Caco-2 (cell line): ENCODE results near the gene GLP2R. TPM values are rescaled to one million over a fixed set of nuclear protein-coding genes. Genes with fewer than 3 reads are reported as not detected.

Experiments used
- BruUV-seq: library from RNA; stranded (reverse); fragments of 400-500 nt; replicated peaks from 2 replicates; lab custom pipeline; 2021; lab: Mats Ljungman, UMichigan
- CTCF ChIA-PET: fragments of 300-600 bp; sonication (Branson Sonifier 250); formaldehyde crosslinking; loops from one replicate; lab custom pipeline; 2022; ENCODE audit warnings: antibody characterized with exemption; lab: Charles Lee
- POLR2A ChIA-PET: fragments of 300-600 bp; sonication (Branson Sonifier 250); formaldehyde crosslinking; loops from one replicate; lab custom pipeline; 2022; ENCODE audit warnings: antibody characterized with exemption; lab: Charles Lee
- DNase-seq, 2 experiments: peaks; one replicate each; pipeline versions ENCODE4 v3.0.0 to v3.0.0-alpha.2; 2020 to 2022
- H3K27me3 ChIP-seq: replicated peaks from 2 replicates; pipeline ENCODE4 v1.6.0; 2011; ENCODE audit warnings: low read length; ENCODE audit not compliant: control insufficient read depth, insufficient read depth
- H3K36me3 ChIP-seq: 2 replicates; pipeline ENCODE4 v1.5.1; 2011; ENCODE audit warnings: low read length; ENCODE audit not compliant: control insufficient read depth, insufficient read depth
- H3K4me1 ChIP-seq: fragments of 250-450 bp; sonication (Bioruptor Pico); 2 replicates; pipeline ENCODE4 v1.5.1; 2020; ENCODE audit warnings: mild to moderate bottlenecking
- H3K4me3 ChIP-seq: 2 replicates; pipeline ENCODE4 v1.5.1; 2011; ENCODE audit warnings: low read depth, mild to moderate bottlenecking, control low read depth, low read length
- H3K9me3 ChIP-seq: fragments of 250-450 bp; sonication (Bioruptor Pico); 2 replicates; pipeline ENCODE4 v1.5.1; 2020; ENCODE audit warnings: mild to moderate bottlenecking, moderate library complexity
- H3K27ac Mint-ChIP-seq: one replicate; pipeline ENCODE4 v1.8.0; 2022; ENCODE audit warnings: mixed read lengths; ENCODE audit not compliant: unreplicated experiment
- H3K27me3 Mint-ChIP-seq: one replicate; pipeline ENCODE4 v1.8.0; 2022; ENCODE audit warnings: mixed read lengths; ENCODE audit not compliant: insufficient read depth, unreplicated experiment
- H3K36me3 Mint-ChIP-seq: one replicate; pipeline ENCODE4 v1.8.0; 2022; ENCODE audit warnings: mild to moderate bottlenecking, mixed read lengths; ENCODE audit not compliant: insufficient read depth, unreplicated experiment
- H3K4me1 Mint-ChIP-seq: one replicate; pipeline ENCODE4 v1.8.0; 2022; ENCODE audit warnings: low read depth, mixed read lengths; ENCODE audit not compliant: unreplicated experiment
- H3K4me3 Mint-ChIP-seq: one replicate; pipeline ENCODE4 v1.8.0; 2022; ENCODE audit warnings: mild to moderate bottlenecking, moderate library complexity, mixed read lengths; ENCODE audit not compliant: unreplicated experiment
- H3K9me3 Mint-ChIP-seq: one replicate; pipeline ENCODE4 v1.8.0; 2022; ENCODE audit warnings: mixed read lengths; ENCODE audit not compliant: unreplicated experiment
- CTCF ChIP-seq, 2 experiments: fragments of 200-600 bp in 1 of 2; IDR thresholded peaks; 1 replicate in 1 of 2; 2 replicates in 1 of 2; pipeline versions ENCODE4 v1.5.1 to v1.8.0; 2011 to 2022; ENCODE audit warnings: antibody characterized with exemption in 1 of 2, control low read depth in 1 of 2, inconsistent platforms in 1 of 2, low read depth in 1 of 2, low read length in 1 of 2, mild to moderate bottlenecking in 1 of 2, moderate library complexity in 1 of 2; ENCODE audit not compliant: insufficient read depth in 1 of 2, severe bottlenecking in 1 of 2, unreplicated experiment in 1 of 2
- intact Hi-C: fragments of 100-400 bp; cut with micrococcal nuclease; formaldehyde crosslinking; loops from one replicate; pipeline ENCODE4 v1.10.0; 2022; ENCODE audit not compliant: unreplicated experiment
- total RNA-seq: library from RNA; stranded (reverse); gene quantifications from 2 replicates; pipeline ENCODE4 v1.2.3, GENCODE V29; 2022

The GLP2R gene
- total RNA-seq, 1 experiment from 2014 or later = not detected

- Mint-ChIP-seq H3K4me1 (peaks cover 6% of the 10 kb centered on the region), H3K27me3 (peaks cover 5% of the 10 kb centered on the region), H3K9me3 (no peaks in the 10 kb centered on the region), H3K4me3 (no peak overlapping the region), H3K27ac (no peak overlapping the region), H3K36me3 (no peaks in the 10 kb centered on the region)
- H3K9me3 ChIP-seq = no peaks in the 10 kb centered on the region
- 0 out of 2 replicates have a peak, but pooled peaks cover 4% of the 10 kb centered on the region for H3K4me1 ChIP-seq
- no peak for DNase-seq
- TF ChIP-seq CTCF (IDR thresholded peaks at IDR 0.05; ENCODE audit: insufficient read depth in 1 of 2, low read depth in 1 of 2, low read length in 1 of 2, severe bottlenecking in 1 of 2, unreplicated experiment in 1 of 2) = no peak
- H3K27me3 ChIP-seq = no peaks in the 10 kb centered on the region
- POLR2A ChIA-PET = no interaction called here
- CTCF ChIA-PET = no interaction called here
- intact Hi-C loops = no loop called here
- no TSS peak for BruUV-seq
- no peaks in the 10 kb centered on the region for H3K36me3 ChIP-seq
- no peak overlapping the region for H3K4me3 ChIP-seq
These were observed 11.3 kb upstream of the GLP2R start for GRCh38 chr17:9814337-9814945.

GRCh38 chr17:9816472-9816871, 9.3 kb upstream of the GLP2R start:
- Mint-ChIP-seq H3K4me1 (peaks cover 6% of the 10 kb centered on the region), H3K4me3 (no peak overlapping the region), H3K27me3 (peaks cover 5% of the 10 kb centered on the region), H3K9me3 (no peaks in the 10 kb centered on the region), H3K27ac (no peak overlapping the region), H3K36me3 (no peaks in the 10 kb centered on the region)
- Histone ChIP-seq H3K9me3 (no peaks in the 10 kb centered on the region), H3K4me1 (0 out of 2 replicates have a peak, but pooled peaks cover under 1% of the 10 kb centered on the region), H3K36me3 (no peaks in the 10 kb centered on the region), H3K4me3 (no peak overlapping the region), H3K27me3 (no peaks in the 10 kb centered on the region)
- POLR2A ChIA-PET = no interaction called here
- no TSS peak for BruUV-seq
- CTCF ChIA-PET = no interaction called here
- no peak for DNase-seq
- no peak for TF ChIP-seq CTCF (IDR thresholded peaks at IDR 0.05; ENCODE audit: insufficient read depth in 1 of 2, low read depth in 1 of 2, low read length in 1 of 2, severe bottlenecking in 1 of 2, unreplicated experiment in 1 of 2)
- intact Hi-C loops = no loop called here

GRCh38 chr17:9817086-9817485, 8.6 kb upstream of the GLP2R start:
- CTCF ChIA-PET = interaction anchor here (0.6 kb wide), 1 partner anchor 957 kb away, joined by 3 read pairs; no protein-coding TSS in a partner anchor
- peak in 1 of 2 experiments; percentile 22 for DNase-seq

More at GRCh38 chr17:9817086-9817485, 8.6 kb upstream of the GLP2R start:
- H3K4me1 Mint-ChIP-seq = peaks cover 6% of the 10 kb centered on the region
- intact Hi-C loops = no loop called here
- TF ChIP-seq CTCF (IDR thresholded peaks at IDR 0.05; ENCODE audit: insufficient read depth in 1 of 2, low read depth in 1 of 2, low read length in 1 of 2, severe bottlenecking in 1 of 2, unreplicated experiment in 1 of 2) = no peak
- no peak overlapping the region for H3K27ac Mint-ChIP-seq
- Histone ChIP-seq H3K4me3 (no peak overlapping the region), H3K9me3 (no peaks in the 10 kb centered on the region), H3K36me3 (no peaks in the 10 kb centered on the region), H3K4me1 (no peaks in the 10 kb centered on the region), H3K27me3 (no peaks in the 10 kb centered on the region)
- BruUV-seq = no TSS peak
- peaks cover 5% of the 10 kb centered on the region for H3K27me3 Mint-ChIP-seq
- no peak overlapping the region for H3K4me3 Mint-ChIP-seq
- POLR2A ChIA-PET = no interaction called here
- H3K36me3 Mint-ChIP-seq = no peaks in the 10 kb centered on the region
- H3K9me3 Mint-ChIP-seq = no peaks in the 10 kb centered on the region
